GM19468 (cell line): ENCODE results near the gene SLC2A3.
"Not testable (repeated sequence)": the region's sequence is repeated elsewhere in the genome, so short reads cannot be mapped to it uniquely, and the experiment has no call there.

Source experiments
- ATAC-seq: cut with Tn5 transposase; IDR thresholded peaks from one replicate; pipeline ENCODE4 v1.9.1; 2021; ENCODE audit warnings: mild to moderate bottlenecking, moderate library complexity, moderate number of reproducible peaks; ENCODE audit not compliant: unreplicated experiment; ENCODE audit errors: extremely low read depth

SLC2A3 gene

DNA sequence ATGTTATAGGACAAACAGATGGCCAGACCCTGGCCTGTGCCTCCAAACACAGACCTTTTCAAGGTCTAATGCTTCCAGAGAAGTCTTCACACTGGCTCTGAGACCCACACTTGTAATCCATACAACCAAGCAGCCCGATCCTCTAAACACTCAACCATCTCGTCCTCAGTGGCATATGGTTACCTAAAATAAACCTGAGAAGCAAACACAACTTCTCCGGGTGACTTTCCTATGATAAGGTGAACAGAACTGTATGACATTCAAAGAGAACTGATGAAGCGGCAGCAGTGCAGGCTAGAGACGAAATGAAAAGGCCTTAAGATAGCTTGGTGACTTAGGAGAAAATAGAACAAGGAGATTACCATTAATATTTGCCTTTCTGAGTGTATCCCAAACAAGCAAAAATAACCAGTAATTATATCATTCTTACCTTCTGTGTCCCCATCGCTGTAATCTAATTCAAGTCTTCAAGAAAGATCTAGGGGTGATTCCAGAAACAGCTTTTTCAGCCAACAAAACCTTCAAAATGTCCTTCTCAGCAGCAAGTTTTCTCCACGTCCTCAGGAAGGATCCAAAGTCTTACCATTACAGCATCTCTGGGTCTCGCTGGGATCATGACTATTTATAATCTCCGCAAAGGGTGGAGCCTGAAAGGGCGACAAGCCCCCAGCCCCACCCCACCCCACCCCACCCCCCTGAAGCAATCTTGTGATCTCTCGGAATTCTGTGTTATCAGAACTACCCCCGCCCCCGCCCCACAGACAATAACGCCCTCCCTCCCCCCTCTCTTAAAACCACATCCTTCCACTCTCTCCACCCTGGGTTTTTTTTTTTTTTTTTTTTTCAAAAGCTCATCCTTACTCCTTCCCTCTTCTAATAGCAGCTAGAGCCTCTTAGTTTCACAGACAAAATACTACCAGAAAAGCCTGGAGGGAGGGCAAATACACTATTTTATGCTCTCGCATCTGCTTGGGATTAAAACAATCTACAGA, at the start of gene SLC2A3:
Gene SLC2A3, minus strand, starts transcription at position 598 of the 992 bp plus-strand sequence. Its CDS starts 153 bp downstream, at position 445.
- no peak for ATAC-seq

DNA sequence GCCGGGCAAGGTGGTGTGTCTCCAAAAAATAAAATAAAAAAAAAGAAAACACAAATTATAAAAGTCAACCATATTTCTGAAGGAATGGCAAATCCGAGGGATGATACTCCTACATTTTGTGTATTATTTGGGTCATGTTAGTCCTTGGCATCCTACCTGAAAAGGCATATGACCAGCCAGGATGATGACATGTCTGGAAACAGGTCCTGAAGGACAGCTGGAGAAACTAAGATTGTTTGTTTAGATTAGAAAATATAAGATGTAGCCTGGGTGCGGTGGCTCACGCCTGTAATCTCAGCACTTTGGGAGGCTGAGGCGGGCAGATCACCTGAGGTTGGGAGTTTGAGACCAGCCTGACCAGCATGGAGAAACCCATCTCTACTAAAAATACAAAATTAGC, 48.9 kb upstream of the SLC2A3 start:
- no peak for ATAC-seq

DNA sequence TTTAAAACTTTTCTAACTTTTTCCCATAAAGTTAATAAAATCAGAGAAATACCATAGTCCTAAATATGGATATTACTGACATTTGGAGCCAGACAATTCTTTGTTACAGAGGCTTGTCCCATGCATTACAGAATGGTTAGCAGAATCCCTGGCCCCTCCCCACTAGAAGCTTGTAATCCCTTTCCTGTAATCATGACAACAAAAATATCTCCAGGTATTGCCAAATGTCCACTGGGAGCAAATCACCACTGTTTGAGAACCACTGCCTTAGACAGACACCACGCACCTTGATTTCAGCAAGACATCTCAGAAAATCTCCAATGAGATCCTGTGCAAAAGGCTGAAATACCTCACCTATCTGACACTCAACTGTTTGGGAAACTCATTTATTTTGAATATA, 47.5 kb upstream of the SLC2A3 start:
- ATAC-seq: not testable (repeated sequence)

DNA sequence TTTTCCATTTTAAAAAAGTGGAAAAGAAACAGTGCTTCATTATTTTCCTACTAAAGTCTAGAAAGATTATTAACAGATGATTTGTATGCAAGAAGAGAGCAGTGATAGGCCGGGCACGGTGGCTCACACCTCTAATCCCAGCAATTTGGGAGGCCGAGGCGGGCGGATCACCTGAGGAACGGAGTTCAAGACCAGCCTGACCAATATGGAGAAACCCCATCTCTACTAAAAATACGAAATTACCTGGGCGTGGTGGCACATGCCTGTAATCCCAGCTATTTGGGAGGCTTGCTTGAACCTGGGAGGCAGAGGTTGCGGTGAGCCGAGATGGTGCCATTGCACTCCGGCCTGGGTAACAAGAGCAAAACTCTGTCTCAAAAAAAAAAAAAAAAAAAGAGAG, 47.0 kb upstream of the SLC2A3 start:
- ATAC-seq: not testable (repeated sequence)

DNA sequence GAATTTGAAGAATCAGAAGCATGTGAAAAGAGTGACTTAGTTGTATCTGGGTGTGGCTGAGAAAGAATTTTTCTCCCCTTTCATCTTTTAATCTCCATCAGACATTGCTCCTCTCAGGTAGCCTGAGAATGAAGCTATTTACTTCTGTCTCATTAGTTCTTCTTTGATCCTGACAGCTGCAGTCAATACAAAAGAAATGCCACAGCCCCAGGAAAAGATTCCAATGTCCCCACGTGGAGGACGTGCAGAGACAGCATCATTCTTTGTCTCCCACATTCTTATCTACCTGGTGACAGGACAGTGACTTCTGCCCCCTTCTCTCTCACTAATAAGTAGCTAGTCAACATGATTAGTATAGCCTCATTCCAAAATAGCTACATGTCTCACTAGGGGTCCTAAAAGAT, 46.3 kb upstream of the SLC2A3 start:
- not testable (repeated sequence) for ATAC-seq

DNA sequence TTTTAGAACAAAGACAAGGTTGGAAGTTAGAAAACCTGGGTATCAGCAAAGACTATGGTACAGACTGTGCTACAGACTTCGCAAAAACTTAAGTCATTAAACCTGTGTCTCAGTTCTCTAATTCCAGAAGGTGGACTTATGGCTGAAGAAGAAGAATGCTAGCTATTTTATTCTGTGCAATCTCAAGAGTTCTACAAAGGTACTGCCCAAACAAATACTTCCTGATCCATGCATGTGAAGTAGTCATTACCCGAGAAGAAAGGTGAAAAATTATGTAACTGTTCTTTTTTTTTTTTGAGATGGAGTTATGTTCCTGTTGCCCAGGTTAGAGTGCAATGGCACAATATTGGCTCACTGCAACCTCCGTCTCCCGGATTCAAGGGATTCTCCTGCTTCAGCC, 45.5 kb upstream of the SLC2A3 start:
- ATAC-seq: no peak

DNA sequence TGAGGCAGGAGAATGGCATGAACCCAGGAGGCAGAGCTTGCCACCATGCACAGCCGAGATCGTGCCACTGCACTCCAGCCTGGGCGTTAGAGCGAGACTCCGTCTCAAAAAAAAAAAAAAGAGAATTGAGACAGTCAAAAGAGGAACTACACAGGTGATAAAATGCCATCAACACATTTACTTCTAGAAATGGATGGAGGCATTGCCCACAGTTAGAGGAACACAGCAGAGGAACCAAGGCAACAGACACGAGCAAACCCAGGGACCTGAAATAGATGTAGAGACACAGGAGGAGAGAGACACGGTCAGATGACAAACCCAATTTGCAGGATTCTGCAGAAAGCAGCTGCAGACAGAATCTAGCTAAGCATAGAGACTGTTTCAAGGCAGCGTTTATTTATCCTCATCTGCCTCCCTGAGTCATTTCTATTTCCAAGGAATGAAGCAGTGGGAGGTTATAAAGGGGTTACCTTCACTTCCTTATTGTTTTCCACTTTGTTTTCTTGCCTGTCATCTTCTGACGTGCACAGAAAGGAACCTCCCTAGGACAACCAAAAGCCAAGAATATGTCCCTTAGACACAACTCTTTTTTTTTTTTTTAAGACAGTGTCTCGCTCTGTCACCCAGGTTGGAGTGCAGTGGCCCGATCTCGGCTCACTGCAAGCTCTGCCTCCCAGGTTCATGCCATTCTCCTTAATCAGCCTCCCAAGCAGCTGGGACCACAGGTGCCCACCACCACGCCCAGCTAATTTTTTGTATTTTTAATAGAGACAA, 41.6 kb upstream of the SLC2A3 start:
- peak; percentile 52 for ATAC-seq

DNA sequence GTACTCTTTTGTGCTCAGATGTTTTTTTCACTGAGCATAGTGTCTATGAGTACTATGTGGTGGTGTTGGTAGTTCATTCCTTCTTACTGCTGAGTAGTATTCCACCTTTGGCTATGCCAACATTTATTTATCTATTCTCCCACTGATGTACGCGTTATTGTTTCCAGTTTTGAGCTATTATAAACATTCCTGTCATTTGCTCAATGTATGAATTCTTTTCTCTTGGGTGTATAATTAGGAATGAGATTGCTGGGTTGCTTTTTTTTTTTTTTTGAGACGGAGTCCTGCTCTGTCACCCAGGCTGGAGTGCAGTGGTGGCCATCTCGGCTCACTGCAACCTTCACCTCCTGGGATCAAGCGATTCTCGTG, 37.5 kb upstream of the SLC2A3 start:
- ATAC-seq: no peak

DNA sequence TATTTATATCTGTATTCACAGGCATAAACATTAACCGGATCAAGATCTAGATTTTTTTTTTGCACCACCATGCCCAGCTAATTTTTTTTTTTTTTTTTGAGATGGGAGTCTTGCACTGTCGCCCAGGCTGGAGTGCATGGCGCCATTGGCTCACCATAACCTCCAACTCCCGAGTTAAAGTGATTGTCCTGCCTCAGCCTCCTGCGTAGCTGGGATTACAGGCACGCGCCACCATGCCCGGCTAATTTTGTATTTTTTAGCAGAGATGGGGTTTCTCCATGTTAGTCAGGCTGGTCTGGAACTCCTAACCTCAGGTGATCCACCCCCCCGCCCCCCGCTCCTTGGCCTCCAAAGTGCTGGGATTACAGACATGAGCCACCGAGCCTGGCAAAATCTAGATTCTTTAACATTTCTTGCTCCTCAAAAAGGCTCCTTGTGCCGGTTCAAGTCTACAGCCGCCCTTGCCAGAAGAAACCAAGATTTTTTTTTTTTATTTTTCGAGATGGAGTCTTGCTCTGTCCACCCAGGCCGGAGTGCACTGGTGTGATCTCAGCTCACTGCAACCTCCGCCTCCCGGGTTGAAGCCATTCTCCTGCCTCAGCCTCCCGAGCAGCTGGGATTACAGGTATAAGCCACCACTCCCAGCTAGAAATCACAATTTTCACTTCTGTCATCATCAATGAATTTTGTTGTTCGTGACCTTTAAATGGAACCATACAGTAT, 36.9 kb upstream of the SLC2A3 start:
- no peak for ATAC-seq

DNA sequence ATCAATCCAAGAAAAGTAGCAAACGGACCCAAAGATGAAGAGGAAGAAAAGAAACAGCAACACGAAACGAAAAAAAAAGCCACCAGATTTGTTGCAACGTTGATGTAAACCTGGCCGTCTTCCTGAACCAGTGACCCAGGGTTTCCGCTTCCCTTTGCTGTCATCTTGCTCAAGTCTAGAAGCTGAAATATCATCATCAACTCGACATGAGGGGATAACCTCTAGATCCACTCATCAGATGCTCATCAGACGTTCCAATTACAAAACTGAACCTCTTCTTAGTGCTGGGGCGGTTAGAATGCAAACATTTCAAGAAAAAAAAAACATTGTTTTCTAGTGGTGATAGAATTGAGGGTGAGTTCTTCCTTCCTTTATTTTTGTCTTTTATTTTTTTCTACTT, 36.3 kb upstream of the SLC2A3 start:
- not testable (repeated sequence) for ATAC-seq

DNA sequence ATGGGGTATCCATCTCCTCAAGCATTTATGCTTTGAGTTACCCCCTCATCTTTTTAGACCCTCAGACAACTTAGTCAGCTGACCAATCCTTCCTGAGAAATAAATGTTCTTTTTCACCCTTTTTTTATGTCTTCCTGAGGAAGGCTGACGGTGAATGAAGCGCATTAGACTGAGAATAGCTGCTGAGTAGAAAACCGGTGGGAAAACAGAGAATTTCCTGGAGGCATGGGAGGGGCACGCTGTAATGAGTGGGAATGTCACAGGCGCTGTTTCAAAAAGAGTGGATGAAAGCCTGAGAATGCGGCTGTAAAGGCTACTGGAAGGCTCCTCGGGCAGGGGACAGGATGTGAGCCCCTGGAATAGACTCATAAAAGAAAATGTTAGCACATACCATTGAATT, 35.8 kb upstream of the SLC2A3 start:
- not testable (repeated sequence) for ATAC-seq

DNA sequence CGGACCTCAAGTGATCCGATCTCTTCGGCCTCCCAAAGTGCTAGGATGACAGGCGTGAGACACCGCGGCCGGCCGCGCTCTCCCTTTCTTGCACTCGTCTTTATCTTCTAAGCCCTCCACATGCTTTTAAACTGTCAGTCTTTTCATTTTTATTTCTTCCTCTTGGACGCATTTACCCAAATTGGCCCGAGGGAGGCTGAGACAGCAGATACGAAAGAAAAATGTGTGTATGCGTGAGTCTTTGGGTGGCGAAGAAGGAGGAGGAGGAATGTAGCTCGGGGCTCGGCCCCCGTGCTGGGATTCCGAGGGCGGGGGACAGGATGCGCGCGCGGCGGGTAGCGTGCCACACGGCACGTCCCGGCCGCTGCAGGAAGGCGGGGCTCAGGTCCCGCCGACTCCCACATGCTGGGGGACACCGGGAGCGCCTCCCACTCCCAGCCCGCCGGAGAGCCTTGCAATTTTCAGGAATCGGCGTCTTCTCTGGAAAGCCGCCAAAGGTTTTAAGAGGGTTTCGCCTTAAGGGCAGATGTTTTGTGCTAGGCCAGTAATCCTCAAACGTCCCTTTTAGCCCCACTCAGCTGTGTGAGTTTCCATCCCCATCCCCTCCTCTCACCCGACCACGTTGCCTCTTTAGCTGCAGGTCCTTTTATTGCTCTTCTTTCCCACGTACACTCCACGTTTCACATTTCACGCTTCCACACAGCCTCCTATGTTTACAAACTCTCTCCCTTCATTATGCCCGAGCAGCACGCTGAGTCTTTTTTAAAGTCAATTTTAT, 34.7 kb upstream of the SLC2A3 start:
- ATAC-seq: peak; percentile 74

DNA sequence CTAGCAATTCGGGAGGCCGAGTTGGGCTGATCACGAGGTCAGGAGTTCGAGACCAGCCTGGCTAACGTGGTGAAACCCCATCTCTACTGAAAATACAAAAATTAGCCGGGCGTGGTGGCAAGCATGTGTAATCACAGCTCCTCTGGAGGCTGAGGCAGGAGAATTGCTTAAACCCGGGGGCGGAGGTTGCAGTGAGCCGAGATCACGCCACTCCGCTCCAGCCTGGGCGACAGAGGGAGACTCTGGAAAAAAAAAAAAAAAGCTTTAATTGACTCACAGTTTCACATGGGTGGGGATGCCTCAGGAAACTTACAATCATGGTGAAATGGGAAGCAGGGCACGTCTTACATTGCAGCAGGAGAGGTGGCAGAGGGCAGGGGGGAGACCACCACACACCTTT, 30.6 kb upstream of the SLC2A3 start:
- no peak for ATAC-seq

DNA sequence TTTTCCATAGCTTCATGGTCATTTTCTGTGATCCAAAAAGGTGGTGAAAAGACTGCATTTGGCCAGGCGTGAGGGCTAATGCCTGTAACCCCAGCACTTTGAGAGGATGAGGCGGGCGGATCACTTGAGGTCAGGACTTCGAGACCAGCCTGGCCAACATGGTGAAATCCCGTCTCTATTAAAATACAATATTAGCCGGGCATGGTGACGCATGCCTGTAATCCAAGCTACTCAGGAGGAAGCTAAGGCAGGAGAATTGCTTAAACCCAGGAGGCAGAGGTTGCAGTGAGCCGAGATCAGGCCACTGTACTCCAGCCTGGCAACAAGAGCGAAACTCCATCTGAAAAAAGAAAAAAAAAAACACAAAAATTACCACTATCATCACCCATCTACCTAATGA, 28.7 kb upstream of the SLC2A3 start:
- not testable (repeated sequence) for ATAC-seq

DNA sequence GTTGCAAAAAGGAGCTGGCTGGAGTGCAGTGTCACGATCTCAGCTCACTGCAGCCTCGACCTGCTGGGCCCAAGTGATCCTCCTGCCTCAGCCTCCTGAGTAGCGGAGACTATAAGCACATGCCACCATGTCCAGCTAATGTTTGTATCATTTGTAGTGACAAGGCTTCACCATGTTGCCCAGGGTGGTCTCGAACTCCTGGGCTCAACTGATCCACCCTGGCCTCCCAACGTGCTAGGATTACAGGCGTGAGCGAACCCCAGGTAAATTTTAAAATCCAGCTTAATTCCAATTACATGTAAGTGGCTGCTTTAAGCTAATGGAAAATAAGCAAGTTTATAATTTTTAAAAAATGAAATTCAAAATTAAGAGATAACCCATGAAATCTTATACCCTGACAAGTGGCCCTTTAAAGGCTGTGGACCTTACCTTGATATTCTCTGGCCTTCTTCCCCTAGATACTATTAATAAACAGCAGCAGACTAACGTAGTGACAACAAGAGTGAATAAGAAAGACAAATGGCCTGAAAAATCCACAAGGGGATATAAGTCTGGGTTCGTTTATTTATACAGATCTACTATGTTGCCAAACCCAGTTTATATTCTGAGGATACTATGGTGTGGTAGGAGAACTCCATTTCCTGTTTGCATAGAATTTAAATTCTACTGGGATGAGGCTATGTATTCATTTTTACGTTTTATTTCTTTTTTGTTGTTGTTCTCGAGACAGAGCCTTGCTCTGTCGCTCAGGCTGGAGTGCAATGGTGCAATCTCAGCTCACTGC, 25.6 kb upstream of the SLC2A3 start:
- no peak for ATAC-seq

DNA sequence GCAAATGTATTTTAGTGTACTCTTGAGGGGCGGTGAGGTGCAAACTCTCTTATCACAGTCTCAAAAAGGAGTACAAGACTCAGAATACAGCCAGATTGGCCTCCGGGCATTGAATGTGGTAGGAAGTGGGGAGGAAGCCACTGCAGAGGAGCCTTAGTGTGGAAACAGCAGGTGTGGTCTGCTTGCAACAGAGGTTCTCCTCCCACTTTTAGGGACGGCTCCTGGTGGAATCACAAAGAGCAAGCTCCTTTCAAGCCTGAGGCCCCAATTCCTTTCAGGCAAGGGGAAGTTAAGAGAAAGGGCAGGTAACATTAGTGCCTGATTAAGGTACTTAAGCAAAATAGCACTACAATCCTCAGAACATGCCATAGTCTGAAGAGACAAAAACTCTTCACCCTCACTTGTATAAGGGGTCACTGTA, 23.7 kb upstream of the SLC2A3 start:
- ATAC-seq: no peak

DNA sequence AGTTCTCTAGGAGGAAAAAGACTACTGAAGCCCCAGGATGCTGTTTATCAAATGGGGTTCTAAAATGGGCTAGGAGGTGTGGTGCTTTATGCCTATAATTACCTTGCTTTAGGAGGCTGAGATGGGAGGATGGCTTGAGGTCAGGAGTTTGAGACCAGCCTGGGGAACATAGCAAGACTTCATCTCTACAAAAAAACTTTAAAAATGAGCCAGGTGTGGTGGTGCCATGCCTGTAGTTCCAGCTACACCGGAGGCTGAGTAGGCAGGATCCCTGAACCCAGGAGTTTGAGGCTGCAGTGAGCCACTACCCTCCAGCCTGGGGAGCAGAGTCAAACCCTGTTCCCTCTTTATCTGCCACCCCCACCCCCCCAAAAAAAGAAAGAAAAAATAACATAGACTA, 23.3 kb upstream of the SLC2A3 start:
- ATAC-seq: no peak

DNA sequence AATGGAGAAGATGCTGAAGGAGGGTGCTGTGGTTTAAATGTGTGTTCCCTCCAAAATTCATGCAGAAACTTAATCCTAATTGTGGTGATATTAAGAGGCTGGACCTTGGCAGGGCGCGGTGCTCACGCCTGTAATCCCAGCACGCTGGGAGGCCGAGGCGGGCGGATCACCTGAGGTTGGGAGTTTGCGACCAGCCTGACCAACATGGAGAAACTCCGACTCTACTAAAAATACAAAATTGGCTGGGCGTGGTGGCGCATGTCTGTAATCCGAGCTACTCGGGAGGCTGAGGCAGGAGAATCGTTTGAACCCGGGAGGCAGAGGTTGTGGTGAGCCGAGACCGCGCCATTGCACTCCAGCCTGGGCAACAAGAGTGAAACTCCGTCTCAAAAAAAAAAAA, 18.9 kb upstream of the SLC2A3 start:
- ATAC-seq: not testable (repeated sequence)

DNA sequence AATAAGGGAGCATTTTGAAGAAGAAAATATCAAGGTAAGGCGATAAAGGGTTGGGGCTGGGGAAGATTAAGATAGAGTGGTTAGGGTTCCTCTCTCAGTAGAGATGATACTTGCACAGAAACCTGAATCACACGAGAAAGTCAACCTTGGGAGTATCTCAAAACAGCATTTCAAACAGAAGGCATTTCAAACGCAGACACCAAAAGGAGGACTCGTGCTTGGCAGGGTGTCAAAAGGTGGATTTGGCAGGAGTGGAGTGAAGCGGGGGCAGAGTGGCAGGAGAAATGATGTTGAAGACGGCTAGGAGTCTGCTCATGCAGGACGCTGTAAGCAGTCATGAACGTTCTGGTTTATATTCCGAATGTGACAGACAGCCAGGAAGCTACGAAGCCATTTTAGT, 18.4 kb upstream of the SLC2A3 start:
- not testable (repeated sequence) for ATAC-seq
